ENCODE measurements around the gene GRAP. TPM values are rescaled to one million over a fixed set of nuclear protein-coding genes. Genes with fewer than 3 reads are reported as not detected.
A peak's percentile ranks its signal among the peaks of the same experiment; 100 is the strongest.

Gene GRAP
- total RNA-seq, 1 experiment from 2014 or later = not detected

- DNase-seq (ENCODE audit: extremely low read depth, low read depth) = peak; percentile 59
Measured at GRCh38 chr17:19004421-19005136, 42.2 kb downstream of the GRAP start, which contains the start of gene FAM83G. FAM83G (minus strand) TSS chr17:19004764; CDS start chr17:19004041, 723 bp downstream.

GRCh38 chr17:19003543-19004420 lies 43.0 kb downstream of the GRAP start:
- DNase-seq (ENCODE audit: extremely low read depth, low read depth) = peak; percentile 32

GRCh38 chr17:19002805-19003542 lies 43.8 kb downstream of the GRAP start:
- no peak for DNase-seq (ENCODE audit: extremely low read depth, low read depth)

DNA sequence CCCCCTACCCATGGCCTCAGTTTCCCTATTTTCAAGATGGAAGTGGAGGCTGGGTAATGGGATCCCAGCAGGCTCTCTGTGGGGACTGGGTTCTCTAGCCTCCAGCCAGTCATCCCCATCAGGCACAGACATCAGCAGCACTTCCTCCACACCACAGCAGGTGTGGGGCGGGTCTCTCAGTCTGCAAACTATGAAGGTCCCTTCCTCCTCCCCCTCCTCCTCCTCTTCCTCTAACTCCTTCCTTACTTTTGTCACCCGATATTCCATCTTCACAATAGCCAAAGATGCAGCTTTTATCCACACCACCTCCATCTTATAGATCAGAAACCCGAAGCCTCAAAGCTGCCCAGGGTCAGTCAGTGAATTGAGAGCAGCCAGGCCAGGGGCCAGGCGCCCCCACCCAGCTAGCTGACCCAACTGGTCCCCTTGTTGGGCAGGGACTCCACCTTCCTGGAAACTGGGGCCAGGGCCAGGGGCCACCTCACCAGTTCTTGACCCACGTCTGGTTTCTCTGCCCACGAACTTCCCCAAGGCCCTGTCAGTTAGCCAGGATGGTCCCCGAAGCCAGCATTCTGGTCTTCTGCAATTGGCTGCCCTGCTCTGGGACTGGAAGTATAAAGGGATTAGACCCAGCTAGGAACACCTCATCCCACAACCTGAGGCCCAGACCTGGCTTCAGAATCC lies 44.7 kb downstream of the GRAP start:
- DNase-seq (ENCODE audit: extremely low read depth, low read depth) = no peak

GRCh38 chr17:19000531-19001325 lies 46.0 kb downstream of the GRAP start:
- no peak for DNase-seq (ENCODE audit: extremely low read depth, low read depth)

GRCh38 chr17:18999911-19000310 lies 46.8 kb downstream of the GRAP start:
- DNase-seq (ENCODE audit: extremely low read depth, low read depth) = no peak

GRCh38 chr17:18999394-18999793 lies 47.4 kb downstream of the GRAP start:
- no peak for DNase-seq (ENCODE audit: extremely low read depth, low read depth)

DNA sequence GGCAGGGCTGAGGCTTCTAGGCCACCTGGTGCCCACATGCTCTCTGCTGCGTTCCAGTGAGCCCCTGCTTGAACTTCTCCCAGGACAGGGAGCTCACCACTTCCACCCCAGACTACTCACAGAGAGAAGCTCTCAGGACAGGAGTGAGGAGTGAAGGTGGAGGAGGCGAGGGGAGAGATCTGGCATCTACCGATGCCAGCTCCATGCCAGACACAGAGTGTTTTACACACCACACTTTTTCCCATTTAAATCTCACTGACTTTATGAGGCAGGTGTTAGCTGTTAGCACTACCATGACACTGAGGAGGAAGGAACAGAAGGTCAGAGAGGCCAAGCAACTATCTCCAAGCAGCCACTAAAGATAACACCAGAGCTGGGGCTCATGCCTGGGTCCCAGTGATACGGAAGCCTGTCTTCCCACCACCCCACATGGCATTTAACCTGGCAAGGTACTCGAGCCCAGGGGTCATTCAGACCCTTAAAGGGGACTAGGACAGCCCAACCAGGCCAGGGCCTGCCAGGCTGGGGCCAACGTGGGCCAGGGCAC lies 49.0 kb downstream of the GRAP start:
- no peak for DNase-seq (ENCODE audit: extremely low read depth, low read depth)

- DNase-seq (ENCODE audit: extremely low read depth, low read depth) = no peak
Measured at GRCh38 chr17:18996458-18996857, 50.3 kb downstream of the GRAP start.

- no peak for DNase-seq (ENCODE audit: extremely low read depth, low read depth)
Measured at GRCh38 chr17:18995220-18995619, 51.5 kb downstream of the GRAP start.

DNA sequence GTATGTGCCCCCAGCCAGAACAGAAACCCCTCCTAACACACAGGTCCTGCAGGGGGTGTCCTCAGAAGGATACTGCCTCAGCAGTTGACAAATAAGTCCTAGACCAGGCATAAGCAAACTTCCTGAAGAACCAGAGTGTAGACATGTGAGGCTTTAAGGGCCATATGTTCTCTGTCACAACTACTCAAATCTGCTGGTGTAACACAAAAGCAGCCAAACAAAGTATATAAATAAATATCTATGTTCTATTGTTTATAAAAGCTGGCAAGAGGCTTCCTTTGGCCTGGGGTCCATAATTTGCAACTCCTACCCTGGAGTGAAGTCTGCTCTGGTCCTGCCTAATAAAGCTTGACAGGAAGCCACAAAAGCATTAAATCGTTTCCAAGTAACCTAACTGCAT lies 52.1 kb downstream of the GRAP start:
- DNase-seq (ENCODE audit: extremely low read depth, low read depth) = no peak

DNA sequence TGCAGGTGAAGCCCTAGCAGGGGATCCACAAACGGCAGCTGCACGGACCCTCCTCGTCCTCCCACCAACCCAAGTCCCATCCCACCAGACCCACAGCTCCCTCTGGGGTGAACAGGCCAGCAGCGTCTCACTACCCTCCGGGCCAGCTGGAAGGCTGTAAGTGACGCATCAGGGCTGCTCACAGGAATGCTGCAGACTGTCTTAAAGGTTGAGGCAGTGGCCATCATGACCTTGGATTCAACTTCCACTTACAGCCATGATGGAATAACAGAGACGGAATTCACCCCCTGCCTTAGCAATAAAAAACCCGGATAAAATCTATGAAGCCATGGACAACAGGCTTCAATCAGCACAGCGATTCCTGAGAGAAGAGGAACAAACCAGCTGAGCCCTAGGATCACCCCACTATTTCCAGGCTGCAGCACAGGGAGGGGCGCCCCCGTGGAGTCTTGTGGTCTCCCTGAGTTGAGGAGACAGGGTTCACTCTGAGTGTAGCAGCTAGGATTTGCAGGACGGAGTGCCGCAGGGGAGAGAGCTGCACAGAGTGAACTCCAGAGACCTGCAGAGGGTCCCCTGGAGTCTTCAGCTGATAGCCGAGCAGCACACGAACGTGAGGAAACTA lies 52.7 kb downstream of the GRAP start:
- no peak for DNase-seq (ENCODE audit: extremely low read depth, low read depth)

DNA sequence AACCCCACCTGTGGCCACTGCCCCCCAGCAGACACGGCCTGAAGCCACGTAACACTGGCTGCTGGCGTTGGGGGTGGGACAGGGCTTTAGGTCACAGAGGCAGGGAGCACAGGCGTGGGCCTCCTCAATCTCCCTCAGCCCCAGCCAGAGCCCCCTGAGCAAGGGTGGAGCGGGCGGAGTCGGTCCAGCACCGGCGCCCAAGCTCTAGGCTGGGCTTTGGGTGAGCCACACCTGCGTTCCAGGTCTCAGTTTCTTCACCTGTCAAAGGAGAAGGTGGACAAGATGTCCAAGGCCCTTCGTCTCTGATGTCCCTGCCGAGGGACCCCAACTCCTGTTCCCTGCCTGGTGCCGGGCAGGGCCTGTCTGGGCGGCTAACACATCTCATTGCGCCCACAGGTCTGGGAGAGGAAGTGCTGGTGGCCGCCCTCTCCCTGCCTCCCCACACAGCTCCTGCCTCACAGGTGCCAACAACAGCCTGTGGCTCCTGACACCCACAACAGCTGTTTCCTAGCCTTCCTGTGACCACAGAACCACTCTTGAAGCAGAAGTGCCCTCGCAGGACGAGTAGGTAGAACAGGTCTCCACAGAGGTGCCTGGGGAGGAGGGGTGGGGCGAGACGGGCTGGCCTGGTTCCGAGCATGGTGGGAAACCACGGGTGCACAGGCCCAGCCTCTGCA lies 54.2 kb downstream of the GRAP start:
- DNase-seq (ENCODE audit: extremely low read depth, low read depth) = no peak

DNA sequence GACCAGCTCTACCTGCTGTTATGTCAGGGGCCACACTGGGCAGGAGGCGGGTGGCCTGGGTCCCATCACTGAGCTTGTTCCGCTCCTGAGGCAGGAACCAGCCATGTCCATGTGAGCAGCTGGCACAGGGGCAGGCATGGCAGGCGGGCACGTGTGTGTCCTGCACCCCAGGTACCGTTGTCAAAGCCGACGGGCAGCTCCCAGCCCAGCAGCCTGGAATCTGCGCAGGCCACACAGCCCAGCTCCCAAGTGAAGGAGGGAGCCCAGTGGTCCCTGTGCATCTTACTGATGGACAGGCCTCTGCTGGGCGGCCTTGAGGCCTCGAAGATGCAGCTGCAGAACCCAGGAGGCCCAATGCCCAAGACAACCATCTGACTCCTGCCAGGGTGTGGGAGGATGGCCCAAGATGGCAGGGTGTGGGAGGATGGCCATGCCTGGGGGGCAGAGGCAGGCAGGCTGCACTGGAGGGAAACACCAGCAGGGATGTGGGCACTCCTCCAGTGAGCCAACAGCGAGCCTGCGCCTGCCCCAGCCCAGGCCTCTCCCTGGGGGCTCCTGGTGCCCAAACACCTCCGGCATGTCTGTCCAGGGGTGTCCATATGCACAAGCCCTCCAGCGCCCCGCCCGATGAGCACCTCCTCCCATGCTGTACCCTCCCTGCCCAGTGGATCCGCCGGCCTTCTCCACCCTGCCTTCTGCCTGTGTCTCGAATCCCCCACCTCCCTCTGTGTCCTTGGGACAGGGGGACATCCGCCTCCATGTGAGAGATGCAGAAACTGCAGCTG lies 55.0 kb downstream of the GRAP start:
- no peak for DNase-seq (ENCODE audit: extremely low read depth, low read depth)

DNA sequence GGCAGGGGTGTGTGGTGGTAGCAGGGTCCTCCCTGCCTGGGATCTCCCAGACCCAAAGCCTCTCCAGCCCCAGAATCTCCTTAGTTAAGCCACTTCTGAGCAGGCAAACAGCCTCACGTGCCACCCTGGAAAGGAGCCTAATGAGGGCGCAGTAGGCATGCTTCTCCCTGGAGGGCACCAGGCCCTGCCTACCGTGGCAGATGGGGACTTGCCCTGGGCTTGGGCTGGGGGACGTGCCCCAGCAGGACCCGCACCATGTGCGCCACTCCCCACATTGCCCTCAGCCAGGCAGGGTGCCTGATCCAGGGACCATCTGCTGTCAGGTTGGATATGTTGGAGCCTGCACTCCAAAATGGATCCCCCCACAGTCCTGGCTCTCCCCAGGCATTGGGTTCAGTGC lies 56.4 kb downstream of the GRAP start:
- no peak for DNase-seq (ENCODE audit: extremely low read depth, low read depth)

GRCh38 chr17:18988546-18989173 lies 58.1 kb downstream of the GRAP start:
- DNase-seq (ENCODE audit: extremely low read depth, low read depth) = no peak

- no peak for DNase-seq (ENCODE audit: extremely low read depth, low read depth)
Measured at GRCh38 chr17:18987862-18988545, 58.8 kb downstream of the GRAP start.
